Activated naive CD4-positive, alpha-beta T cell treated with anti-CD3 and anti-CD28 coated beads, Interleukin-2, amount 50 U/mL, for 16 hours (primary cell): ENCODE results near the gene WNT9A.

Experiments used
- DNase-seq: peaks from one replicate; pipeline ENCODE4 v3.0.0-alpha.2; 2020

The WNT9A gene

DNA sequence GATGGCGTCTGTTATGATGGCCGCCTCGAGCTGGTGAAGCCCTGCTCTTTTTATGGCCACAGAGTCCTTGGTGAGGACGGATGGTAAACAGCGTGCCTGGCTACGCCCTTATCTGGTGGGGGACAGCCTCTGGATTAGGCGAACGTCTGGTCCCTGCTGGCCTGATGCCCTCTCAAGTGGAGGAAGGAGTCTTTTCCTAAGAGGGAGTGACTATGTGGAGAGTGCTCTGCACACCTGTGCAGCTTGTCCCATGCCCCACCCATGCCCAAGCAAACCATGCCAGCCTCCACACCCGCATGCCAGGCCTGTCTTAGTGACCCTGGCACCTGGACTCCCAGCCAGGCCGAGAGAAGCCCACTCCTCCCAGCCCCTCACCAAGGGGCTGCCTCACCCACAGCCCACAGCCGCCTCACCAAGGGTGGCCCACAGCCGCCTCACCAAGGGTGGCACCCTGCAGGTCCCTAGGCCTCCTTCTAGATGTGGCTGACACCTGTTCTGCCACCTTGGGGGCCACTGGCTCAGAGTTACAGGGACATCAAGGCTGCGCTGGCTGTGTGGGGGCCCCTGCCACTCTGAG, 40.2 kb downstream of the WNT9A start:
- DNase-seq: no peak

DNA sequence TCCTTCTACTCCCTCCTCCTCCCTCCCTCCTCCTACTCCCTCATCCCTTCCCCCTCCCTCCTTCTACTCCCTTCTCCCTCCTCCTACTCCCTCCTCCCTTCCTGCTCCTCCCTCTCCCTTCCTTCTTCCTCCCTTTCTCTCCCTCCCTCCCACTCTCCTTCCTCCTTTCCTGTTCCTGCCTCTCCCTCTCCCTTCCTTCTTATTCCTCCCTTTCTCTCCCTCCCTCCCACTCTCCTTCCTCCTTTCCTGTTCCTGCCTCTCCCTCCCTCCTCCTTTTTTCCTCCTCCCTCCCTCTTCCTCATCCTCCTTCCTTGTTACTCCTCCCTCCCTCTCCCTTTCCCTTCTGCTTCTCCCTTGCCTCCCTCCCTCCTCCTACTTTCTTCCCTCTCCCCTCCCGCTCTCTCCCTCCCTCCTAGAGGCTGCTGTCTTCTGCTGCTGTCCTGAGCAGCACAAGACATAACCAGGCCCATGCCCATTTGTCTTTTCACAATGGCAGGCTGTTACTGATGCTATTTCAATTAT, 41.1 kb downstream of the WNT9A start:
- DNase-seq: no peak

DNA sequence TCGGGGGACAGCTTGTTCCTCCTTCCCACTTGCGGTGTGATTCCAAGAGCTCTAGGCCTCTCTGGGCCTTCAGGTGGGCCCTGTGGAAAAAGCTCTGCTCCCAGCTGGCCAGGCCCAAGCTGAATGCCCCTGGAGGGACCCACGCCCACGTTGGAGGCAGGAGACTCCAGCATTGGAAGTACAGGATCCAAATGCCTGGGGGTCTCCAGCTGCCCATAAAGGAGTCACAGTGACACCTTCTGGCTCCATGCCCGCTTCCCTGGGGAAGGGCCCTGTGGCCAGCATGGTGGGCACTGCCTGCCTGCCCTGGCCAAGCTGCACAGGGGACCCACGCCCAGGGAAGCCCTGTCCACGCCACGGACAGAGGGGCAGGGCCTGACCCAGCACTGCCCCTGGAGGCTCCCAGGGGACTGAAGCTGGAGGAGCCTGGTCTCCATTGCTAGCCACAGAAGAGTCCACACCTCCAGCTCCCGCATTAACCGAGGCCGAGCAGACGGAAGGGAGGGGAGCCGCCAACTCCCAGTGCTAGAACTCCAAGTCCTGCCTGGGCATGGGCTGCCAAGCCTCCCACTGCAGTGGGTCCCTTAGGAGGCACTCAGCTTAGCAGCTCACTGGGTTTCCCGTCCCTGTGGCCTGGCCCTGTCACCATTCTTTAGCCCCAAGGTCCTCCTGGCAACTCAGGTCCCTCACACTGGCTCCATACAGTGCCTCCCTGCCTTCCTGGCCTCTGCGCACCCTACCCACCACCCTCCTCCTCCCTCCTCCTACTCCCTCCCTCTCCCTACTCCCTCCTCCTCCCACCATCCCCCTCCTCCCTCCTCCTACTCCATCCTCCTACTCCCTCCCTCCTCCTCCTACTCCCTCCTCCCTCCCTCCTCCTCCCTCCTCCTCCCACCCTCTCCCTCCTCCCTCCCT, 41.9 kb downstream of the WNT9A start:
- DNase-seq: no peak

DNA sequence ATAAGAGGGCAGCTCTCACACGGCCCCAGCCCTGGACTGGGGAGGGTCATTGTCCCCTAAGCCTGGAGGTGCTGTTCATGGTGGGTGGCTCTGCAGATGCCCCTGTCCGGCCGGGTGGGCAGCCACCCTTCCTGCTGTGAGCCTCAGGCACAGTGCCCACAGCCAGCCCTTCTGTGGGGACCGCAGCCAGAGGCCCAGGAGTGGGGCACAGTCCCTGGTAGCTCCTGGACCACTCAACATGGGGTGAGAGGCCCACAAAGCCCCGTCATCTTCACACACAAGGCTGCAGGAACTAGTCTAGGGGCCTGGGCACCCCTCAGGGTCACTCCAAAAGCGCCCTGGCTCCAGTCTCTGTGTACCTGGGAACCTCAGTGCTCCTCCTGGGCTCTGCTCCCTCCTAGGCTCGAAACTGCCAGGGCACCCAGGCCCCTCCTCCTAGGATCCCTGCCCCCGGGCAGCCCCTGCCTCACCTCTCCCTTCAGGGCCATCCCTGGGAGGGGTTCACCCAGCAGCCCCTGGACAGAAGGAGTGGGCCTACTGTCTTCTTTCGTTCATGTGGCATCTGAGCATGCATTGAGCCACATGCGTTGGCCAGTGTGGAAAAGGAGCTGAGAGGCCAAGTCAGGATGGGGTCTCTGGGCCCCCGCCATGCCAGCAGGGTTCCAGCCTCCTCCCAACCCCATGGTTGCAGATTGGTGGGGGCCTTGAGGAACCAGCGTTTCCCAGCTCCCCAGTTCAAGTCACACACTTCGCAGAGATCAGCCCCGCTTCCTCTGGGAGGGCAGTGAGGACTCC, 43.0 kb downstream of the WNT9A start:
- no peak for DNase-seq

DNA sequence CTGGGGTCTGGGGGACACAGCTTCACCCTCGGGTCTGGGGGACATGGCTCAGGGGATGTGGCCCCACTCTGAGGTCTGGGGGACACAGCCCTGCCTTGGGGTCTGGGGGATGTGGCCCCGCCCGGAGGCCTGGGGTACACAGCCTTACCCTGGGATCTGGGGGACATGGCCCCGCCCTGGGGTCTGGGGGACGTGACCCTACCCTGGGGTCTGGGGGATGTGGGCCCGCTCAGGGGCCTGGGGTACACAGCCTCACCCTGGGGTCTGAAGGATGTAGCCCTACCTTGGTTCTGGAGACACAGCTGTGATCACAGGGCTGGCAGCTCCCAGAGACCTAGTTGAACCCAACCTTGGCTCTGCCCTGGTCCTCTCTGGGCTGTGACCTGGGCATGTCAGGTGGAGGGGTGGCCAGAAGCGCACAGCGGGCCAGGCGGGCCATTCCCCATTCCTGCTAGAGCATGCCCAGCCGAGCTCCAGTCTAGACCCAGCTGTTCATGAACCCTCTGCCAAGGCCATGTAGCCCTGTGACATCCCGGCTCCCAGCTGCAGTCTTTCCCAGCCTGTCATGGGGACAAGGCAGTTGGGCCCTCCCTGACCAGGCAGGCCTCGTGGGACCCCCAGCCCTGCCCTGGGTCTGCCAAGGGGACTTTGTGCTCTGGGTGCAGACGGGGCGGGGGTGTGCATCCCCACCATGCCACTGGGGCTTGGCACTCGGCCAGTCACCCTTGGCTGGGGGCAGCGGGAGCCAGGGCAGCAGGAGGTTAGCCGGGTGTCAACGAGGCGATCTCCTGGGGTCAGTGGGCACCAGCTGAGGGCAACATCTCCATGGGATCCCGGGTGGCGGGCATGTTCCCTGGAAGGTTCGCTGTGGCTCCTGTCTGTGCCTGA, 43.9 kb downstream of the WNT9A start:
- no peak for DNase-seq

DNA sequence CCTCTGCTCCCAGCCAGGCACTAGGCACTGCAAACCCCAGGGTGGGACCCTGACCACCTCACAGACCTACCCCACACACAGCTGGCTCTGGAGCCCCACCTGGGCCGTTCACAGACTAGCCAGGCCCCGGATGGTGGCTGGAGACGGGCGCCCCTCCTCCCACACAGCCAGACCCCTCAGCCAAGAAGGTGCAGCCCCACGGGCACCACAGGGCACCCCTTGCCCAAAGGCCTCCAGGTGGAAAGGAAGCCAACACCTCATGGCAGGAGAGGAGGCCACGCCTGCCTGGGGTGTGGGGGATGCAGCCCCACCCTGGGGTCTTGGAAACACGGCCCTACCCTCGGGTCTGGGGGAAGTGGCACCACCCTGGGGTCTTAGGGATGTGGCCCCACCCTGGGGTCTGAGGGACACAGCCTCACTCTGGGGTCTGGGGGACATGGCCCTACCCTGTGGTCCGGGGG, 44.6 kb downstream of the WNT9A start:
- DNase-seq: no peak

DNA sequence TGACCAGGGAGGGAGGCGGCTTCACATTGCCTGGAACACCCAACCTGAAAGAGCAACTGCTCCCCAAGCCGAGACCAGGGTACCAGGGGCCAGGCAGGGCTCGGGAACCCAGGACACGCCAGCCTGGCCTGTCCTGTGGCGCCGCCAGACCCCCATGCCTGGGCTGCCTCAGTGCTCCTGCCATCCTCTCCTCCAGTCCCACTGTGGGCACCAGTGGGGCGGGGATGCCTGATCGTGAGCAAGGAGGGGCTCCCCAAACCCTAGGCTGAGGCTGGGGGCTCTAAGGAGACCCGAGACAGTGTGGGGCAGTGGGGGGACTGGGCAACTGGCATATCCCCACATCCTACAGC, 45.1 kb downstream of the WNT9A start:
- no peak for DNase-seq

DNA sequence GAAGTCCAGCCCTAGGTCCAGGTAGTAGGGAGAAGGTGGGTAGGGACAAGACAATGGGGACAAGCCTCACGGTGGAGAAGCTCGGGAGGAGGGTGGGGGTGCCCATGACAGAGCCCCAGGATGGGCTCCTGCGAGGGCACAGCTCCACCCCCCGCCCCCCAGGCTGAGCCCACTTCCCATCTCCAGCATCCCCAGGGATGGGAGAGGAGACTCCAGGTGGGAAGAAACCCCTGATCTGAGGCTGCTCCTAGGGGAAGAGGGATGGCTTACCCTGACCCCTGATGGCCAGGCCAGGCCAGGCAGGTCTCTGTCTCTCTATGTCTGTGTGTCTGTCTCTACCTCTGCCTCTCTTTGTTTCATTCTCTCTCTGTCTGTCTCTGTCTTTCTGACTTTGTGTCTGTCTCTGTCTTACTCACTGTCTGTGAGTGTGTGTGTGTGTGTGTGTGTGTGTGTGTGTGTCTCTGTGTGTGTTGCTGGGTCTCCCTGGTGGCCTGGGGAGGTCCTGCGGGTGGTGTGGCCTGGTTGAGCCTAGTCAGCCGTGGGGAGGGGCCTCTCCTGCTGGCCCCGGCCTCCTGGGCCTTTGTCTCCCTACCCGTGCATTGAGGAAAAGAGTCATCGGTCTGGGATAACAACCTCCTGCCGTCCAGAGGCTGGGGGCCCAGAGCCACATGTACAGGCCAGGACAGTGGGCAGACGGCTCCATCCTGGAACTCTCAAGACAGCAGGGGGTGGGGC, 45.7 kb downstream of the WNT9A start:
- DNase-seq: peak; percentile 1

DNA sequence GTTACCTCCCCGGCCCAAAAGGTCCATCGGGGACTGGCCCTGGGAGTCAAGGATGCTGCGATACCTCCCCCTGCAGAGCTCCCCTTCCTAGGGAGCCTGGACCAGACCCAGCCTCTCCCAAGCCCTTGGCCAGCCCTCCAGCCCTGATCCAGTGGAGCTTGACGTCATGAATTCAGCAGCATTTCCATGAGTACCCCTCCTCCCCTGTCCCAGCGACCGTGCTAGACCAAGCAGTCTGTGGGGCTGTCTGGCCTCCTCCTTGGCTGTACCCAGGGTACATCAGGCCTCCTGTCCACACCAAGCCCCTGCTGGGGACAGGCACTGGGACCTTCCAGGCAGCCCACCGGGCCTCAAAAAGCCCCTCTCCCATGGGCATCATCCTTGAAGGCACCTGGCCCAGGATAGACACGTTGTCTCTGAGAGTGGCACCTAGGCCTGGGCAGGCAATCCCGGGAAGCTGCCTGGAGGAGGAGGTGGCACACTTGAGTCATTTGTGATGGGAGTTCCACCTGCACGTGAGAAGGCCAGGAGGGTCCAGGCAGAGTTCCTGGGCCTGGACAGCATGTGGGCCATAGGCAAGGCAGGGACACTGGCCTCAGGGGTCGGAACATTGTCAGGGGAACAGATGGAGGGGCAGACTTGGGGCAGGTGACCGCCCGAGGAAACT, 46.4 kb downstream of the WNT9A start:
- peak; percentile 6 for DNase-seq

DNA sequence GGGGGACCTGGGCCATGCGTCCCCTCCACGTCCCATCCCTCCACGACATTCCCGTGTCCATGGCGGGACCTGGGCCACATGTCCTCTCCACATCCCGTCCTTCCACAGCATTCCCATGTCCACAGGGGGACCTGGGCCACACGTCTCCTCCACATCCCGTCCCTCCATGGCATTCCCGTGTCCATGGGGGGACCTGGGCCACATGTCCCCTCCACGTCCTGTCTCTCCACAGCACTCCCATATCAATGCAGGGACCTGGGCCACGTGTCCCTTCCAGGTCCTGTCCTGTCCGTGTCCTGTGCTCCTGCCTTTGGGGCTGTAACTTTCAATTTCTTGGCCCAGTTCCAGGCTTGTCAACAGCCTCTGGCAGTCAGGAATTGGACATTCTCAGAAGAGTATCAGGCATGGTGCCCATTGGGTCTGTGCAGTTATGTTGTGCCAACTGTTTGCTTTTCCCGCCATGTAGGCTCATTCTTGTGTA, 47.1 kb downstream of the WNT9A start:
- peak; percentile 1 for DNase-seq

DNA sequence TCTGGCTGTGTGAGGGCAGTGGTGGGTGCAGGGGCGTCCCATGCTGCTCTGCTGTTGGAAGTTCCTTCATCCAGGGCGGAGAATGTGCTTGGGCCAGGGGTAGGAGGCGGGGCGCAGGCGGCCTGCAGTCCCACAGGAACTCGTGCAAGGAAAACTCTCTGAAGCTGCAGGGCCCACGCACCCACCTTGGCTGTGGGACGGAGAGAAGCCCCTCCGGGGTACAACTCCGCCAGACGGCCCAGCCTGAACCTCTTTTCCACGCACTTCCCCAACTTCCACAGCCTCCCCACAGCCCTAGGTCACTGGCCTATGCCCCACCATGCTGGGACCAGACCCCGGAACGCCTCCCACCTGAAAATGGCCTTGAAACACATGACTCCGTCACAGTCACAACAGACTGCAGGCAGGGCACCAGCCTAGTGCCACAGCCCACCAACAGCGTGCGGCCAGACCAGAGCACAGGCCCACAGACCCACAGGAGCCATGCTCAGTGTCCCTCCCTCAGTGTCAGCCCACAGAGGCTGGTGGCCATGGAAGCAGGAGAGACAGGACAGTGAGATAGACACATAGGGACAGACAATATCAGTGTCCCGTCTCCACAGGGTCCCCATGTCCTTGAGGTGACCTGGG, 47.8 kb downstream of the WNT9A start:
- DNase-seq: peak; percentile 2

DNA sequence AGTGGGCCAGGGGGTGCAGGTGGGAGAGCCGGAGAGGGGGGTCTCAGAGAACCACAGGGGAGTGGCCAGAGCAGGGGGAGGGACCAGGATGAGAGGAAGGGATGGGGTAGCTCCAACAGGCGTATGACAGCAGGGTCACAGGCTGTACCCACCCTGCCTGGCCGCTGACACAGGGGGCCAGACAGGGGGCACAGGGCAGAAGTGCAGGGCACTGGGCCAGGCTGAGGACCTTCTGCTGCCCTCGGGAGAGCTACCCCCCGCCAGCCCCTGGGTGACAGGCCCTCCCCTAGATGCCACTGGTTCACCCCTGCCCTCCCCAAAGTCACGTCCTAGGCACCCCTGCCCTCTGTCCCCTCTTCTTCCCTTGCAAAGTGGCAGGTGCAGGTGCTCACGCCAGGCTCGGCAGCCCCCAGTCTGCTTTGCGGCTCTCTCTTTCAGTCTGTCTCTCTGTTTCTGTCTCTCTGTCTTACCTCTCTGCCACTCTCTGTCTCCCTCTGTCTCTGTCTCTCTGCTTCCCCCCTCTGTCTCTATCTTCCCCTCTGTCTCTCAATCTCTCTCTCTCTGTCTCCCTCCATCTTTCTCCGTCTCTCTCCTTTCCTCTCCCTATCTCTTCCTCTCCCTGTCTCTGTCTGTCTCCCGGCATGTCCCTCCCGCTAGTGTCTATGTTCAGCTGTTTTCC, 48.5 kb downstream of the WNT9A start:
- peak; percentile 9 for DNase-seq

DNA sequence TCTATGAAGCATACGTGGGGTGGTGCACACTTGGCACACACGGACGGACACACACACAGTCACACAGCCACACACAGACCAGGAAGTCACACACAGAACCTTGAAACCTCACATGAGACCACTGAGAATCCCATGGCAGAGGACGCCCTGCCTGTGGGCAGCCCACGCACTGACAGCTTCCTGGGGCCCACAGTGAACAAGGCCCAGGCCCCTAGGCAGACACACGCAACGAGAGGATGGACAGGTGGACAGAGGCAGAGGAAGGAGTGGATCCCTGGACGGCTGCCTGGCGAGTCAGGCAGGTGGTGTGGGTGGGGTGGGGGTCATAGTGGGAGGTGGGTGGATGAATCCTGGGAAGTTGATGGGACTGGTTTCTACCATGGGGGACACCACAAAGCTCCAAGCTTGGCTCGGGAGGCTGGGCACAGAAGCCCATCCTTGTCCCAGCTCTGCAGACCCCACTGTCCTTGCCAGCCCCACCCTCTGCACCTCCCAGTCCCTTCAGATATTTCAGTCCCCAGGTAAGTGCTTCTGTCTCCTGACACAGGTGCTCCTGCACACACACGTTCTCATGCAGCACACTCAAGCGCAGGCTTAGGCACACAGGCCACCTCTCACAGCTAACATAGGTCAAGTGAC, 49.1 kb downstream of the WNT9A start:
- peak; percentile 1 for DNase-seq

DNA sequence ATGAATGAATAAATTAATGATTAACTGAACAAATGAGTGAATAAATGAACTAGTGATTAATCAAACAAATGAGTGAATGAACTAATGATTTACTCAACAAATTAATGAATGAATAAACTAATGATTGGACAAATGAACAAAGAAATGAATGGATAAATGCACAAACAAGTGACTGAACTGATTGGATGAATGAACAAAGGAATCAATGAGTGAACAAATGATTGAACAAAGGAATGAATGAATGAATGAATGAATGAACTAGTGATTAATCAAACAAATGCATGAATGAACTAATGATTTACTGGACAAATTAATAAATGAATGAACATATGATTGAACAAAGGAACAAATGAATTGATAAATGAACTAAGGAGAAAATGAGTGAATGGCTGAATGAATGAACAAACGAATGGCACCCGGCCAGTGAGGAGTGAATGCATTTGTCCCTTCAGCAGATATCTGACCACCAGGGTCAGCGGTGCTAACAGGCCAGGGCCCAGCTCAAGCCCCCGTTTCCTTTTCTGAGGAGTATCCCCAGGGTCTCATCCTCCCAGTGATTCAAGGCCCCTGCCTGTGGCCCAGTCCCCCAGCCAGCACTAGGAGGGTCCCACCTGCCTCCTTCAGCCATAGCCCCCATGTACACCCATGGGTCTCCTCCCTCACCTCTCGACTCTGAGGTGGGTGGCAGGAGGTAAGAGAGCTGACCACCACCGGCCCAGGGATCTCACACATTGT, 49.9 kb downstream of the WNT9A start:
- peak; percentile 4 for DNase-seq

DNA sequence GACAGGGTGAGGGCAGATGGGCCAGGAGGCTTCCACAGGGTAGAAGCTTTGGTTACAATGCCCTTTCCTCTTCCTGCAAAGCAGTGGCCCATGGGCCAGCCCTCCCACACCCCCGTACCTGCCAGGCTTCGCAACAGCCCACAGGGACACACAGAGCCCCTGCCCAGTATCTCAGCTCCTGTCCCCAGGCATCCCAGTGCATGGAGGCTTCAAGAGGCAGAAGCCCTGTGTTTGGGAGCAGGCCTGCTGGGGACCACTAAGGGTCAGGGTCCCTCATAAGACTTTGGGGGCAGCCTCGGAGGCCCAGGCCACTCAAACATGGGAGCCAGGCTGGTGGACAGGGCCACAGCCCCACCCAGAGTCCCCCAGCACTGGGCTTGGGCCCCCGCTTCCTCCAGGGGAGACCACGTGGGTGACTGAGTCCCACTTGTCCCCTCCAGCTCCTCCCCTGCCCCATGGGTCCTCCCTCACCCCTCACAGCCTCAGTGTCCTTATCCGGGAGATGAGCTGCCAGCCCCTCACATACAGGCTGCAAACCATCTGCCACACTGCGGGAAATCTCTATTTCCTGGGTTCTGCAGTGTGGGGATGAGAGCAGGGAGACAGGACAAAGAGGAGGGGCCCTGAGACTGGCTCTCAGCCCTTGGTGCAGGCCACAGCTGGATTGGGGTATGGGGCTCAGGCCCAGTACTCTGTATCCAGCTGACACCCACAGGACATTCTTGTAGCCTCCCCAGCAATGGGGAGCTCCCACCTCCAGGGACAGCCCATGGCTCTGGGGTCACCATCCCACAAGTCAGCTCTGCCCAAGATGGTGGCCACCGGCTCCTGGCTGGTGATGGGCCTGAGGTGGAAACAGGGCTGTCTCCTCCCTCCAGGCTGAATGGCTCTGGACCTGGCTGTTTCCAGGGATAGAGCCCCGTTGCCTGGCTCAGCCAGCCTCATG, 50.7 kb downstream of the WNT9A start:
- DNase-seq: peak; percentile 6

DNA sequence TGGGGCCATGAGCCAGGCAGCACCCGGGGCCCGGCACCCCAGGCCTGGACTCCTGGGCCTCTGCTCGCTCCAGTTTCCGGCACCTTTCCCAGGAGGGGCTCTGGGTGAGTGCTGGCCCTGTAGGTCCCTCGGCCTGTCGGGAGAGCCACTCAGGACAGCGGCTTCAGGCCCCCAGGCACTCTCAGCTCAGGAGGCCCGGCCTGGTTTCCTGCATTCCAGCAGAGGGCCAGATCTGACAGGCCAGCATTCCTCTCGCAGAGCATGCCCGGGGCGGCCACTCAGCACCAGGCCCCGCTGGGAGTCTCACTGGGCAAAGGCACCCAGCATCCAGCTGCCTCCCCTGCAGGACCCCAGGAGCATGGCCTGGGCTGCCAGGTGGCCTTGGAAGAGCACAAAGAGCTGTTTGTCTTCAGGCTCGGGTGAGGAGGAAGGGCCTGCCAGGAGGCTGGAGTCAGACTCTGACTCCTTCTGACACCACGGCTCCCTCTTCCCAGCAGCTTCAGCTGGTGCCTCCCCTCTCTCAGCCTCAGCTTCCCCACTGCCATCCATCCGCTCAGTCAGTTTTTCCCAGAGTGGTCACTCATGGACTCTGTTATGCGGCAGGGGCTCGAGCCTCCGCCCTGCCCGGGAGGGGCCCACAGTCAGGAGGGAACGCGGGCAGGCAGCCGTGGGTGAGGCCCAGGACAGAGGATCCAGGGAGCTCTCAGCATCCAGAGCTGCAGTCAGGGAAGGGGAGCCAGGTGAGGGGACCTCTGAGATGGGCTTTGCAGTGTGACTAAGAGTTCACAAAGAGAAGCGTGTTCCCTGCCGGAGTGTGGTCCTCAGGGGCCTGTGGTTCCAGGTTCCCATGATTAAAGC, 51.7 kb downstream of the WNT9A start:
- peak; percentile 5 for DNase-seq
